Muscle of leg (tissue), 11 donors: ENCODE measurements around the gene CRYBG1. TPM values are rescaled to one million over a fixed set of nuclear protein-coding genes. Genes with fewer than 3 reads are reported as not detected.
A peak's percentile ranks its signal among the peaks of the same experiment; 100 is the strongest.
"Not testable (repeated sequence)": the region's sequence is repeated elsewhere in the genome, so short reads cannot be mapped to it uniquely, and the experiment has no call there.

Experiments used
- DNase-seq: peaks from one replicate; pipeline ENCODE4 v3.0.0; 2013
- H3K27ac ChIP-seq: one replicate; pipeline ENCODE4 v1.5.1; 2013; ENCODE audit warnings: mild to moderate bottlenecking, low read length, control low read depth
- H3K27me3 ChIP-seq: one replicate; pipeline ENCODE4 v1.6.1; 2013; ENCODE audit warnings: low read length; ENCODE audit not compliant: control insufficient read depth, insufficient read depth
- H3K36me3 ChIP-seq: one replicate; pipeline ENCODE4 v1.6.1; 2013; ENCODE audit warnings: low read length; ENCODE audit not compliant: control insufficient read depth, insufficient read depth
- H3K4me1 ChIP-seq: one replicate; pipeline ENCODE4 v1.6.1; 2013; ENCODE audit warnings: low read length; ENCODE audit not compliant: control insufficient read depth, insufficient read depth
- H3K4me3 ChIP-seq: one replicate; pipeline ENCODE4 v1.5.1; 2013; ENCODE audit warnings: low read length, control low read depth
- H3K9me3 ChIP-seq: replicated peaks from 2 replicates; pipeline ENCODE4 v1.6.1; 2013; ENCODE audit warnings: low read depth, low read length; ENCODE audit not compliant: control insufficient read depth
- WGBS: methylation state at CpG from one replicate; pipeline ENCODE4 v1.1.5; 2013; ENCODE audit warnings: missing lambda C conversion rate; ENCODE audit not compliant: insufficient coverage; 5-methylcytosine and 5-hydroxymethylcytosine counted together
- polyA plus RNA-seq, 8 donors: library from polyadenylated mRNA; unstranded; fragments of 120-200 nt; gene quantifications; one replicate each; pipeline versions ENCODE4 v1.2.1 to v1.2.3, GENCODE V29; 2013; ENCODE audit warnings: inconsistent platforms in 1 of 8, low replicate concordance in 1 of 8; ENCODE audit not compliant: insufficient read length in 8 of 8, insufficient read depth in 1 of 8
- total RNA-seq: library from RNA; stranded (reverse); fragments of 120-200 nt; gene quantifications from one replicate; pipeline ENCODE4 v1.2.4, GENCODE V29; 2013

CRYBG1 gene
- total and polyA plus RNA-seq, 9 donors: 1.9 to 5.4 (median 2.3) TPM

- Histone ChIP-seq H3K4me1 (no peaks in the 10 kb centered on the region), H3K27ac (no peak overlapping the region)
Observed at GRCh38 chr6:106540432-106540831, 179.9 kb downstream of the CRYBG1 start.

GRCh38 chr6:106540907-106541306 is 180.4 kb downstream of the CRYBG1 start:
- H3K4me1 ChIP-seq: peaks cover 1% of the 10 kb centered on the region

More at GRCh38 chr6:106540432-106540831, 179.9 kb downstream of the CRYBG1 start:
- no peak for DNase-seq
- no peaks in the 10 kb centered on the region for H3K36me3 ChIP-seq
- no peaks in the 10 kb centered on the region for H3K9me3 ChIP-seq
- H3K27me3 ChIP-seq: no peaks in the 10 kb centered on the region
- no peak overlapping the region for H3K4me3 ChIP-seq

GRCh38 chr6:106546261-106546690 is 185.8 kb downstream of the CRYBG1 start:
- no peaks in the 10 kb centered on the region for H3K9me3 ChIP-seq
- no peak overlapping the region for H3K4me3 ChIP-seq
- WGBS: no CpG with 5 or more reads among the region's 2 CpGs
- H3K4me1 ChIP-seq: peaks cover 3% of the 10 kb centered on the region
- H3K27ac ChIP-seq: peak overlapping the region; percentile 82
- H3K27me3 ChIP-seq: no peaks in the 10 kb centered on the region
- peak; percentile 42 for DNase-seq
- H3K36me3 ChIP-seq: no peaks in the 10 kb centered on the region

More at GRCh38 chr6:106540907-106541306, 180.4 kb downstream of the CRYBG1 start:
- Histone ChIP-seq H3K4me3 (no peak overlapping the region), H3K9me3 (no peaks in the 10 kb centered on the region), H3K36me3 (no peaks in the 10 kb centered on the region), H3K27me3 (no peaks in the 10 kb centered on the region), H3K27ac (no peak overlapping the region)
- 64% methylated on average over 4 of the region's 6 CpGs for WGBS
- no peak for DNase-seq

GRCh38 chr6:106546691-106547414 is 186.3 kb downstream of the CRYBG1 start:
- Histone ChIP-seq H3K36me3 (no peaks in the 10 kb centered on the region), H3K27me3 (no peaks in the 10 kb centered on the region), H3K4me1 (peaks cover 3% of the 10 kb centered on the region), H3K9me3 (no peaks in the 10 kb centered on the region), H3K4me3 (no peak overlapping the region), H3K27ac (peak overlapping the region; percentile 82)
- no CpG with 5 or more reads among the region's 5 CpGs for WGBS
- DNase-seq: peak; percentile 69

GRCh38 chr6:106547601-106548453 is 187.3 kb downstream of the CRYBG1 start:
- Histone ChIP-seq H3K4me3 (no peak overlapping the region), H3K36me3 (no peaks in the 10 kb centered on the region), H3K9me3 (no peaks in the 10 kb centered on the region), H3K4me1 (peaks cover 3% of the 10 kb centered on the region), H3K27ac (peak overlapping the region; percentile 82), H3K27me3 (no peaks in the 10 kb centered on the region)
- WGBS: no CpG with 5 or more reads among the region's 6 CpGs
- no peak for DNase-seq

DNA sequence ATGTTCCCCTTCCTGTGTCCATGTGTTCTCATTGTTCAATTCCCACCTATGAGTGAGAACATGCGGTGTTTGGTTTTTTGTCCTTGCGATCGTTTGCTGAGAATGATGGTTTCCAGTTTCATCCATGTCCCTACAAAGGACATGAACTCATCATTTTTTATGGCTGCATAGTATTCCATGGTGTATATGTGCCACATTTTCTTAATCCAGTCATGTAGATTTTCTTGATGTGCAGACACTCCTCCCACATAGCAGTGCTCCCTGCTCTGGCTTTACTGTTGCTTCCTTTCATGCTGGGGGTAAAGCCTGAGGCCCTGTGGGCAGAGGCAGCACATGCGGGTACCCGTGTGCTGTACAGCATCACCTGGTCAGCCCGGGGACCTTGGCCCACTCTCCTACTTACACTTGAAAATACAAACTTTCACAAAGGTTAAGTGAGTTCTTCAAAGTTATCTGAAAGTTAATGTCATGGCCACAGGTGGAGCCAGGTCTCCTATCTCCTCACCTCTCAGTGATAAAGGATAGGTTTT is 188.5 kb downstream of the CRYBG1 start:
- H3K27me3 ChIP-seq, H3K4me3 ChIP-seq, H3K9me3 ChIP-seq, H3K27ac ChIP-seq, H3K36me3 ChIP-seq, DNase-seq, H3K4me1 ChIP-seq: not testable (repeated sequence)
- WGBS: no CpG with 5 or more reads among the region's 6 CpGs

GRCh38 chr6:106549521-106549920 is 189.0 kb downstream of the CRYBG1 start:
- no peaks in the 10 kb centered on the region for H3K36me3 ChIP-seq
- no peak for DNase-seq
- H3K27me3 ChIP-seq: no peaks in the 10 kb centered on the region
- WGBS: 60% methylated on average over 1 of the region's 1 CpG
- H3K9me3 ChIP-seq: no peaks in the 10 kb centered on the region
- no peak overlapping the region for H3K4me3 ChIP-seq
- no peak overlapping the region for H3K27ac ChIP-seq
- peaks cover 3% of the 10 kb centered on the region for H3K4me1 ChIP-seq

DNA sequence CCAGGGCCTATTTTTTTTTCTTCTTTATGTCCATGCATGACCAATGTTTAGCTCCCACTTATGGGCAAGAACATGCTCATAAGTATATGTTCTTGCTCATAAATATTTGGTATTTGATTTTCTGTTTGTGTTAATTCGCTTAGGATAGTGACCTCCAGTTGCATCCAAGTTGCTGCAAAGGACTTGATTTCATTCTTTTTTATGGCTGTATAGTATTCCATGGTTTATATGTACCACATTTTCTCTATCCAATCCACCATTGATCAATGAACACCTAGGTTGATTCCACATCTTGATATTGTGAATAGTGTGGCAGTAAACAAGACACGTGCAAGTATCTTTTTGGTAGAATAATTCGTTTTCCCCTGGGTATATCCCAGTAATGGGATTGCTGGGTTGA is 190.6 kb downstream of the CRYBG1 start:
- DNase-seq: no peak
- WGBS: no CpG with 5 or more reads among the region's 3 CpGs
- Histone ChIP-seq H3K36me3 (no peaks in the 10 kb centered on the region), H3K27ac (no peak overlapping the region), H3K27me3 (no peaks in the 10 kb centered on the region), H3K4me3 (no peak overlapping the region), H3K4me1 (no peaks in the 10 kb centered on the region), H3K9me3 (no peaks in the 10 kb centered on the region)

DNA sequence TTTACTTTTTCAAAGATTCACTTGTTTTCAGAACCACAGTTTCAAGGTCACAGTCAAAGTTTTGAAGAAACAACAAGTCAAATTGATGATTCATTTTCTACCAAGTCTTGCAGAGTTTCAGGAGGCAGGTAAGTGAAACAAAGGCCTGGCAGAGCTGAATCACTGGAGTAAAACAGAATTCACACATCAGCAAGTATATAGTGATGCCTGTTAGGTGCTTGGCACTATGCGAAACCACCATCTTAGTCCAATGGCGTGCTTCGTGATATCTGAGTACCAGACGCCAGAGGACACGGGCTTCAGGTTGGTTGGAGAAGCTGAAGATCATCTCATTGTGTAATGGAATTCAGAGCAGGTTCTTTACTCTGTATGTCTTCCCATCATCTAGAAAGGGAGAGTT is 192.9 kb downstream of the CRYBG1 start:
- whole genome bisulfite sequencing: no CpG with 5 or more reads among the region's 5 CpGs
- DNase-seq: no peak
- H3K27me3 ChIP-seq: no peaks in the 10 kb centered on the region
- no peaks in the 10 kb centered on the region for H3K4me1 ChIP-seq
- H3K4me3 ChIP-seq: no peak overlapping the region
- H3K27ac ChIP-seq: no peak overlapping the region
- H3K36me3 ChIP-seq: no peaks in the 10 kb centered on the region
- no peaks in the 10 kb centered on the region for H3K9me3 ChIP-seq

GRCh38 chr6:106555767-106556166 is 195.2 kb downstream of the CRYBG1 start:
- no peaks in the 10 kb centered on the region for H3K27me3 ChIP-seq
- no peak overlapping the region for H3K27ac ChIP-seq
- H3K4me1 ChIP-seq: no peaks in the 10 kb centered on the region
- H3K4me3 ChIP-seq: no peak overlapping the region
- no peak for DNase-seq
- no peaks in the 10 kb centered on the region for H3K36me3 ChIP-seq
- H3K9me3 ChIP-seq: no peaks in the 10 kb centered on the region
- WGBS: 81% methylated on average over 3 of the region's 5 CpGs
